22Rv1 (cell line): ENCODE data around the gene DRD4.

Source experiments
- CTCF ChIP-seq: fragments of 450-650 bp; IDR thresholded peaks from 2 replicates; pipeline ENCODE4 v1.5.1; 2017; ENCODE audit warnings: mild to moderate bottlenecking
- ZFX ChIP-seq: fragments of 450-650 bp; IDR thresholded peaks from 2 replicates; pipeline ENCODE4 v1.6.1; 2017; ENCODE audit warnings: antibody characterized with exemption, borderline replicate concordance

- TF ChIP-seq CTCF (no peak), ZFX (no peak)
Measured at GRCh38 chr11:623349-623869, 13.7 kb upstream of the DRD4 start.
